ENCODE results near the gene WFDC1.

WFDC1 gene

GRCh38 chr16:84253173-84253572, 41.5 kb upstream of the WFDC1 start:
- TF ChIP-seq CTCF (IDR thresholded peaks at IDR 0.05; ENCODE audit: low read depth, low read length, missing control alignments) = no peak
- H3K4me3 ChIP-seq (ENCODE audit: low read depth, low read length) = no peak overlapping the region
- no peak for DNase-seq (ENCODE audit: low read depth)

DNA sequence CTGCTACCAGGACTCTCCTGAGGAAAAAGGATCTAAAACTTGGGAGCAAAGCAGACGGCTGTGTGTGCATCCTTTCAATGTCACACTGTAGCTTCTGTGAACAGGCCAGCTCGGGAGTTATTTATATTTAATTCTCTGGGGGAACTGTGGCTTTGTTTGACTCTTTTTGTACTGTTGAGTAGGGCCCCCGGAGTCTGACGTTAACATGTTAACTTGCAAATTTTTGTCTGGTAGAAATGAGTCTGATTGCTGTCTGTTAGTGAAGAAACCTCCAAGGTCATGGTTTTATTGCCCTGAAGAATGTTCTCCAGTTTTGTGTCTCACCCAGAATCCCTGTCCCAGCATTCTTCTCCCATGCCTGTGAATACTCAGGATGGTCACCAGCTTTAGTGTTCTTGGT, 40.6 kb upstream of the WFDC1 start:
- no peak overlapping the region for H3K4me3 ChIP-seq (ENCODE audit: low read depth, low read length)
- no peak for TF ChIP-seq CTCF (IDR thresholded peaks at IDR 0.05; ENCODE audit: low read depth, low read length, missing control alignments)

GRCh38 chr16:84255050-84255810, 39.4 kb upstream of the WFDC1 start:
- DNase-seq (ENCODE audit: low read depth) = no peak
- TF ChIP-seq CTCF (IDR thresholded peaks at IDR 0.05; ENCODE audit: low read depth, low read length, missing control alignments) = no peak
- no peak overlapping the region for H3K4me3 ChIP-seq (ENCODE audit: low read depth, low read length)

More for the DNA sequence above, 40.6 kb upstream of the WFDC1 start:
- DNase-seq (ENCODE audit: low read depth) = no peak

- DNase-seq (ENCODE audit: low read depth) = no peak
- H3K4me3 ChIP-seq (ENCODE audit: low read depth, low read length) = no peak overlapping the region
- TF ChIP-seq CTCF (IDR thresholded peaks at IDR 0.05; ENCODE audit: low read depth, low read length, missing control alignments) = no peak
Observed at GRCh38 chr16:84258266-84258665, 36.4 kb upstream of the WFDC1 start.

GRCh38 chr16:84259691-84260090, 35.0 kb upstream of the WFDC1 start:
- DNase-seq (ENCODE audit: low read depth) = no peak
- H3K4me3 ChIP-seq (ENCODE audit: low read depth, low read length) = no peak overlapping the region
- no peak for TF ChIP-seq CTCF (IDR thresholded peaks at IDR 0.05; ENCODE audit: low read depth, low read length, missing control alignments)

GRCh38 chr16:84260766-84261554, 33.7 kb upstream of the WFDC1 start:
- DNase-seq (ENCODE audit: low read depth) = no peak
- no peak overlapping the region for H3K4me3 ChIP-seq (ENCODE audit: low read depth, low read length)
- no peak for TF ChIP-seq CTCF (IDR thresholded peaks at IDR 0.05; ENCODE audit: low read depth, low read length, missing control alignments)
